Stimulated activated CD8-positive, alpha-beta memory T cell treated with anti-CD3 and anti-CD28 coated beads, Interleukin-7, amount 100 ng/mL, for 1 hour (primary cell): ENCODE results near the gene HYI.
"Not testable (repeated sequence)": the region's sequence is repeated elsewhere in the genome, so short reads cannot be mapped to it uniquely, and the experiment has no call there.

Source experiments
- DNase-seq, 2 donors: peaks; one replicate each; pipeline ENCODE4 v3.0.0-alpha.2; 2020; ENCODE audit warnings: low read depth in 2 of 2

HYI gene

DNA sequence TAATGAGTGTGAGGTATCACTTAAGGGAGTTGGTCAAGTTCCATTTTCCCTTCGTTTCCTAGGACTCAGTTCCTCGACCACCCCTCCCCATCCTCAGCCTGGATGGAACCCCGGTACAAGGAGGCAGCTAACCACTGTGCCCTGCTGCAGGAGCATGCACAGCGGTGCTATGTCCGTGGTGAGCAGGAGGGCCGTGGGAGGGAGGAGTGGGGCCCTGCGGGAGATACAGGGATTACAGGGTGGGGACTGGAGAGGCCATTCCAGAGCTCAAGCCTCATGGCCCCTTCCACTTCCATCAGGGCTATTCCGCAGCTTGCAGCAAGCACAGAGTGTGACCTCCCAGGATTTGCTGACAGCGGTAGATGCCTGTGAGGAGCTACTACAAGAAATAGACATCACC is 25.8 kb downstream of the HYI start:
- DNase-seq, result no peak

- DNase-seq, result no peak
Observed at GRCh38 chr1:43427524-43427923, 26.2 kb downstream of the HYI start.

- DNase-seq, result no peak
Observed at GRCh38 chr1:43426221-43426620, 27.5 kb downstream of the HYI start.

- DNase-seq, result no peak
Observed at GRCh38 chr1:43425045-43425444, 28.7 kb downstream of the HYI start.

GRCh38 chr1:43423672-43424550 is 29.8 kb downstream of the HYI start:
- DNase-seq, result no peak

- DNase-seq, result no peak
Observed at GRCh38 chr1:43422995-43423671, 30.6 kb downstream of the HYI start.

DNA sequence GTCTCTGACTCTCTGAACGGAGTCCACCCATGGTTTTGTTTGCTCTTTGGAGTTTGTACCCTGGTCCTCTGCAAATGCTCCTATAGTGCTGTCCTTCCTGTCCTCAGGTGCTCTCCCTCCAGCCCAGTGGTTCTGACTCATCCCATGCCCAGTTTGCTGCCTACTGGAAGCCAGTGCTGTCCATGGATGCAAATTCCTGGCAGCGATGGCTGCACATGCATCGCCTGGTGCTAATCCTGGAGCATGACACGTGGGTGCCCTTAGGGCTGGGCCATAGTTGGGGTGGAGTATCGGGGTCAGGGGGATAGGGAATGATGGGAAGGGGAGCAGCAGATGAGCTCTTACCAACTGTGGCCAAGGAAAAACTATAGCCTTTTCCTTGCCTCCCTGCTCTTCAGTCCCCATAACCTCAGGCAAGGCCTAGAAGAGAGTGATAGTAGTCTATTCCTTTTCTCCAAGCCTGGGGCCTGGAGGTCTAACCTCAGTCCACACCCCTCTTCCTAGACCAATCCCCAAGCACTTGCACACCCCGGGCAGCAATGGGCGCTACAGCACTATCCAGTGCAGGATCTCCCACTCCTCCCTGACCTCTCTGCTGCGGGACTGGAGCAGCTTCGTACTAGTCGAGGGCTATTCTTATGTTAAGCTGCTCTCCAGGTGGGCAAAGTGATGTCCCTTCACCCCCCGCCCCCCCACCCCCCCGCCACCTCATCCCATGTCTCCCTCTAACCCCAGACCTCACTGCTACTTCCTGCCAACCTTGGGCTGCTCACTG is 31.6 kb downstream of the HYI start:
- no peak for DNase-seq

GRCh38 chr1:43421396-43421795 is 32.3 kb downstream of the HYI start:
- DNase-seq, result no peak

GRCh38 chr1:43420874-43421273 is 32.9 kb downstream of the HYI start:
- no peak for DNase-seq

GRCh38 chr1:43419627-43420425 is 33.9 kb downstream of the HYI start:
- no peak for DNase-seq

DNA sequence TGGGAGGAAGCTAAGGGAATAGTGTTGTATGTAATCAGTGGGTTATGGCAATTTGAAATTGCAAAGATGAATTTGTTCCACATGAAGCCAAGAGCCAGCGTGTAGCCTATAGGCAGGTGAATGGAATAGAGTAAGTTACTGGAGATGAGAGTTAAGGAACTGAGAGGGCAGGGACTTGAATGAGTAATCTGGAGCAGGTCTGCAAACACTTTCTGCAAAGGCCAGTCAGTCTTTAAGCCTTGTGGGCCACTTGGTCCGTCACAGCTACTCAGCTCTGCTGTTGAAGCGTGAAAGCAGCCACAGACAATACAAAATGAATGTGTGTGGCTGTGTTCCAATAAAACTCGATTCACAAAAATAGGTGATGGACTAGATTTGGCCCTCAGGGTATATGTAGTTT is 34.9 kb downstream of the HYI start:
- no peak for DNase-seq

DNA sequence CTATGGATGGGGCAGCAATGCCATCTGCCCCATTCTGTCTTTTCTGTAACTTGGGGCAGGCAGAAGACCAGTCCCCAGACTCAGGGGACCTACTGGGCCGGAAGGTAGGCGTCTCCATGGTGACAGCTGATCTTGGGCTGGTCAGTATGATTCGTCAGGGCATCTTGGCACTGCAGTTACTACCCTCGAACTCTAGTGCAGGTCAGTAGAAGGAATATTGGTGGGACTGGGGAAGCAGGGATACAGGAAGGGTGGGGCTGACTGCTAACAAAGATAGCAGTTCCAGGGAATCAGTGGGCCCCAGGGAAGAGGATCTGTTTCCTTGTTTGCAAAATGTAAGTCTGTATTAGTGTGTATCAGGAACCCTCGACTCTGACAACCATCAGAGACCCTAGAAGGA is 37.8 kb downstream of the HYI start:
- no peak for DNase-seq

GRCh38 chr1:43414634-43415223 is 39.0 kb downstream of the HYI start:
- peak; percentile 23 to 48 for DNase-seq

DNA sequence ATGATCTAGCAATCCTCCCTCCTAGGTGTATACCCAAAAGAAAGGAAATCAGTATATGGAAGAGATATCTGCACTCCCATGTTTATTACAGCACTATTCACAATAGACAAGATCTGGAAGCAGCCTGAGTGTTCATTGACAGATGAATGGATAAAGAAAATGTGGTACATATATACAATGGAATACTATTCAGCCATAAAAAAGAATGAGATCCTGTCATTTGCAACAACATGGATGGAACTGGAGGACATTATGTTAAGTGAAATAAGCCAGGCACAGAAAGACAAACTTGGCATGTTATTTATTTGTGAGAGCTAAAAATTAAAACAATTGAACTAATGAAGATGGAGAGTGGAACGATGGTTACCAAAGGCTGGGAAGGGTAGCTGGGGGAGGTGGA is 40.3 kb downstream of the HYI start:
- not testable (repeated sequence) for DNase-seq

GRCh38 chr1:43410571-43410970 is 43.2 kb downstream of the HYI start:
- DNase-seq, result no peak

DNA sequence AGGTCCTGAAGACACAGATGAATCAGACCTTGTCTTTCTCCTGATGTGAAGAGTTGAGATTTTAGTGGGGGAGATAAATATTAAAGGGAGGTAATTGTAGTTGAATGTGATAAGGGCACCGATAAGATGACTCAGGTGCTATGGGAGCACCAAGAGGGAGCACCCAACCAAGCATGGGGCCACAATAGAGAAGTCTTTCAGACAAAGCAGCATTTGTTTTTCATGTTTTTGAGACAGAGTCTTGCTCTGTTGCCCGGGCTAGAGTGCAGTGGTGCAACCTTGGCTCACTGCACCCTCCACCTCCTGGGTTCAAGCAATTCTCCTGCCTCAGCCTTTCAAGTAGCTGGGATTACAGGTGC is 47.9 kb downstream of the HYI start:
- DNase-seq, result no peak

DNA sequence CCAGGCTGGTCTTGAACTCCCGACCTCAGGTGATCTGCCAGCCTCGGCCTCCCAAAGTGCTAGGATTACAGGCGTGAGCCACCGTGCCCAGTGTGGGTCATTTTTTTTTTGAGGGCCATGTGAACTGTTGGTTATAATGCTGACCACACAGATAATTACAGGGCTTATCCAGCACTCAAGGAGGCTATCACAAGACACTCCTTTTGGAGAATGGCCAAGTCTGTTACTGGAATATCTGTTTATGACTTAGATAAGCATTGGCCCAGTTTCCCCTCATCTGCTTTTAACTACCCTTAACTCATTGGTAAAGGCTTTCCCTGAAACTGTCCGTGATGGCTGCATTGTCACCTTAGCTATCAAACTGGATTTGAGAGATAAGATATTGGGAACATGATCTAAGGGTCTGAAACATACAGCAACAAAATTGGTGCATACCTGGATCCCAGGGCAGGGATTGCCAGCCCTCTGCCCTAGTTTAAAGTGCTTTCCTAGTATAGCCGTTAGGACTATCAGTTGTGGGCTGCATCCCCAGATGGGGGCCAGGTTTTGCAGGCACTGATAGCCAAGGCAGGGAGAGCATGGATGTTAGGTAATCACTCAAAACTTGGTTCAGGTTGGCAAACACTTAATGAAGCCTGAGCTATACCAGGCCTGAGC is 48.4 kb downstream of the HYI start:
- no peak for DNase-seq

GRCh38 chr1:43404353-43404752 is 49.4 kb downstream of the HYI start:
- DNase-seq, result no peak

DNA sequence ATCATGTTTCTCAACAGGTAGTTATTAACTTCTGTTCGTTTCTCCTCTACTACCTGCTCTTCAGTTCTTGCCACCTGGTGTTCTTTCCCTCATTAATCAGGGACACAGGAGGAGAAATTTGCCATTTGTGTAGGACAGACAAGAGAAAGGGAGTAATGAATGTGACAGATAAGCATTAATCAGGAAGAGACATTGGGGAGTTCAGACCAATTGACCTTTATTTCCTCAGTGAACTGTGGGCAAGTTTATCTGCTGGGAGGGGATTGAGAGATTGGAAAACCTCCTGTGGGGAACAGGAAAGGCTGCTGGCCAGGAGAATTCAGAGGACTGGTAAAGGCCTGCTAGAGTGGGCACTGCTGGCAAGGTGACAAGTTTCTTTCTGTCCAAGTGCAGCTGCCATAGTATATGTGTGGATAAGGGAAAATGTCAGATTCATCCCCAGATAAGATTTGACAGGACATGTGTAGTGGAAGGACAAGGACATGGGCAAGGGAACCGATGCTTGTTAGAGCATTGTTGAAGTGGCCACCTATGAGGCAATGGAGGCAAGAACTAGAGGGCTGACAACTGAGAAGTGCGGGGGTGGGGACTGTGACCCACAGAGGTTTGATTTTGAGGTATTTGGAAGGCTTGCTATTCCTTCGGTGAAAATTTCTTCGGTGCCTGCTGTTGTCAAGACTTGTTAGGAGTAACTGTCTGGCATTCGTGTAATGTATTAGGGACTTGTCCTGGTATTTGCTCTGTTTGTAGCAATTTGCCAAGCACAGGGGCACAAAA is 51.5 kb downstream of the HYI start:
- no peak for DNase-seq
